B cell (primary cell): ENCODE results near the gene EZH1. TPM values are rescaled to one million over a fixed set of nuclear protein-coding genes. Genes with fewer than 3 reads are reported as not detected.

Experiments
- ATAC-seq: fragments of 200-7000 bp; cut with Tn5 transposase; one replicate; pipeline ENCODE4 v1.10.0; 2021; ENCODE audit warnings: low read depth, mild to moderate bottlenecking, moderate number of reproducible peaks, moderate library complexity
- CTCF ChIA-PET: fragments of 350-600 bp; sonication (Branson Sonifier 250); formaldehyde crosslinking; loops from one replicate; lab custom pipeline; 2021; ENCODE audit warnings: antibody characterized with exemption, inconsistent platforms; lab: Charles Lee
- POLR2A ChIA-PET: fragments of 350-600 bp; sonication (Branson Sonifier 250); formaldehyde crosslinking; loops from one replicate; lab custom pipeline; 2021; ENCODE audit warnings: antibody characterized with exemption; lab: Charles Lee
- DNase-seq: peaks from one replicate; pipeline ENCODE4 v3.0.0; 2013
- H2AFZ ChIP-seq: 2 replicates; pipeline ENCODE4 v1.6.1; 2012; ENCODE audit warnings: mild to moderate bottlenecking, low read depth, low read length; ENCODE audit not compliant: insufficient read depth, poor library complexity, severe bottlenecking
- H3K27ac ChIP-seq, 2 donors: 1 replicate in 1 of 2; 2 replicates in 1 of 2; pipeline ENCODE4 v1.5.1; 2012 to 2013; ENCODE audit warnings: low read length in 2 of 2, mild to moderate bottlenecking in 2 of 2, moderate library complexity in 1 of 2
- H3K27me3 ChIP-seq, 4 experiments: fragments of 200-600 bp in 1 of 4; sonication (generic) in 1 of 4; replicated peaks in 1 of 4; 1 replicate in 2 of 4; 2 replicates in 2 of 4; pipeline versions ENCODE4 v1.6.1 to v1.7.0; 2013 to 2016; ENCODE audit warnings: low read length in 3 of 4, mild to moderate bottlenecking in 2 of 4, mixed read lengths in 1 of 4, moderate library complexity in 1 of 4; ENCODE audit not compliant: insufficient read depth in 4 of 4, control insufficient read depth in 3 of 4; ENCODE audit errors: control extremely low read depth in 1 of 4
- H3K36me3 ChIP-seq, 2 experiments: replicated peaks in 1 of 2; 1 replicate in 1 of 2; 2 replicates in 1 of 2; pipeline versions ENCODE4 v1.6.1 to v1.7.1; 2013; ENCODE audit warnings: low read length in 1 of 2; ENCODE audit not compliant: insufficient read depth in 2 of 2, control insufficient read depth in 1 of 2; ENCODE audit errors: control extremely low read depth in 1 of 2, extremely low read depth in 1 of 2
- H3K4me1 ChIP-seq, 2 donors: fragments of 200-600 bp in 1 of 2; sonication (generic) in 1 of 2; 1 replicate in 1 of 2; 2 replicates in 1 of 2; pipeline versions ENCODE4 v1.5.1 to v1.6.1; 2013 to 2017; ENCODE audit warnings: low read length in 2 of 2; ENCODE audit not compliant: control insufficient read depth in 2 of 2, insufficient read depth in 2 of 2
- H3K4me2 ChIP-seq: replicated peaks from 2 replicates; pipeline ENCODE3; 2012; ENCODE audit warnings: mild to moderate bottlenecking, low read depth, low read length; ENCODE audit not compliant: poor library complexity, severe bottlenecking
- H3K4me3 ChIP-seq, 5 experiments: fragments of 200-600 bp in 1 of 5; sonication (generic) in 1 of 5; 1 replicate in 3 of 5; 2 replicates in 2 of 5; pipeline versions ENCODE4 v1.5.1 to v1.7.0; 2011 to 2016; ENCODE audit warnings: low read length in 4 of 5, mild to moderate bottlenecking in 4 of 5, low read depth in 2 of 5, control low read depth in 1 of 5, moderate library complexity in 1 of 5; ENCODE audit not compliant: insufficient read depth in 1 of 5; ENCODE audit errors: control extremely low read depth in 1 of 5, extremely low read depth in 1 of 5
- H3K79me2 ChIP-seq: fragments of 200-600 bp; sonication (generic); one replicate; pipeline ENCODE4 v1.6.0; 2016; ENCODE audit warnings: low read length; ENCODE audit not compliant: control insufficient read depth, insufficient read depth
- H3K9ac ChIP-seq: fragments of 200-600 bp; sonication (generic); 2 replicates; pipeline ENCODE4 v1.6.1; 2017; ENCODE audit warnings: mild to moderate bottlenecking, low read length, moderate library complexity
- H3K9me3 ChIP-seq, 3 donors: one replicate each; pipeline versions ENCODE4 v1.6.1 to v1.7.1; 2013; ENCODE audit warnings: low read length in 2 of 3; ENCODE audit not compliant: control insufficient read depth in 2 of 3, insufficient read depth in 1 of 3; ENCODE audit errors: control extremely low read depth in 1 of 3
- H4K20me1 ChIP-seq: 2 replicates; pipeline ENCODE4 v1.6.0; 2012; ENCODE audit warnings: mild to moderate bottlenecking, low read length; ENCODE audit not compliant: insufficient read depth, control insufficient read depth, poor library complexity, severe bottlenecking
- H3K27ac Mint-ChIP-seq: one replicate; pipeline ENCODE4 v1.8.0; 2021; ENCODE audit warnings: mixed read lengths
- H3K27me3 Mint-ChIP-seq: one replicate; pipeline ENCODE4 v1.8.0; 2021; ENCODE audit warnings: mixed read lengths
- H3K4me1 Mint-ChIP-seq: one replicate; pipeline ENCODE4 v1.8.0; 2021; ENCODE audit warnings: mixed read lengths
- H3K4me3 Mint-ChIP-seq: one replicate; pipeline ENCODE4 v1.8.0; 2021; ENCODE audit warnings: mixed read lengths
- H3K9me3 Mint-ChIP-seq: one replicate; pipeline ENCODE4 v1.8.0; 2022; ENCODE audit warnings: mixed read lengths; ENCODE audit not compliant: insufficient read depth
- EZH2 ChIP-seq: IDR thresholded peaks from 2 replicates; pipeline ENCODE4 v1.6.1; 2012; ENCODE audit warnings: borderline replicate concordance, low read depth, mild to moderate bottlenecking, moderate library complexity, low read length; ENCODE audit not compliant: insufficient read depth, poor library complexity, severe bottlenecking
- WGBS: methylation state at CpG from one replicate; pipeline ENCODE4 v1.1.5; 2013; ENCODE audit warnings: missing lambda C conversion rate; ENCODE audit not compliant: insufficient coverage; 5-methylcytosine and 5-hydroxymethylcytosine counted together
- intact Hi-C: fragments of 100-400 bp; cut with micrococcal nuclease; formaldehyde crosslinking; loops from one replicate; pipeline ENCODE4 v1.10.0; 2022
- polyA plus RNA-seq: library from polyadenylated mRNA; depleted of rRNA; stranded (reverse); fragments of >200 nt; gene quantifications from 2 replicates; pipeline ENCODE4 v1.2.3, GENCODE V29; 2012
- total RNA-seq, 2 donors: library from RNA; stranded (reverse); fragments of 120-200 nt in 1 of 2; gene quantifications; 1 replicate in 1 of 2; 2 replicates in 1 of 2; pipeline versions ENCODE4 v1.2.3 to v1.2.4, GENCODE V29; 2013 to 2022
- TF ChIP-seq, protein P1 (sequence below): fragments of 200-600 bp; IDR thresholded peaks from one replicate; pipeline ENCODE4 v1.8.0; 2022; ENCODE audit warnings: antibody characterized with exemption, mild to moderate bottlenecking

EZH1 gene
- total and polyA plus RNA-seq, 2 donors (not counting 1 experiment from before 2014, with no cell fraction given) = 115 to 169 TPM

DNA sequence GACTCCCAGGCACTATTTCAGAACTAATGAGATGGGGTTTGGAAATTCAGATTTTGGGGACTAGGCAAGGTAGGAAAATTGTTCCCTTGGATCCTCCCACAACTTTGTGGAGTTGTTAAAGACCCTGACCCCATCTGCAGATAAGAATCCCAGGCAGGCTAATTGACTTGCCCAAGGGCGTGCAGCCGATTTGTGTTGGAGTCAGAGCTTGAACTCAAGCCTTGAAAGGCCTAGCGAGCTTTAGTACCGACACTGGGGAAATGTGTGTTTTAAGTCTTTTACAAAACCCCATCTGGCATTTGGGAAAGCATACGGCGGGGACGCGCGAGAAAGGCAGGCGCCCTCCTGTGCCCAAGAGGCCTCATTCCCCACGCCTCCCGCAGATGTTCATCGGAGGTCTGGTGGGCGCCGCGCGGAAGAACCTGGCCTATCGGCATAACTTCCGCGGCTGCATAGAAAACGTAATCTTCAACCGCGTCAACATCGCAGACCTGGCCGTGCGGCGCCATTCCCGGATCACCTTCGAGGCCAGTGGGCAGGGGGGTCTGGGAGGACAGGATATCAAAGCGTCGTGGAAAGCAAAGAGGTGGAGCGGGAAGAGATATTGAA lies 58.2 kb downstream of the EZH1 start:
- H3K4me2 ChIP-seq = no peak overlapping the region
- H3K9me3 Mint-ChIP-seq = no peaks in the 10 kb centered on the region
- intact Hi-C loops = no loop called here
- H3K4me3 ChIP-seq = no peak overlapping the region
- no peak overlapping the region for H3K9ac ChIP-seq
- H3K4me3 Mint-ChIP-seq = no peak overlapping the region
- TF ChIP-seq, protein P1, sequence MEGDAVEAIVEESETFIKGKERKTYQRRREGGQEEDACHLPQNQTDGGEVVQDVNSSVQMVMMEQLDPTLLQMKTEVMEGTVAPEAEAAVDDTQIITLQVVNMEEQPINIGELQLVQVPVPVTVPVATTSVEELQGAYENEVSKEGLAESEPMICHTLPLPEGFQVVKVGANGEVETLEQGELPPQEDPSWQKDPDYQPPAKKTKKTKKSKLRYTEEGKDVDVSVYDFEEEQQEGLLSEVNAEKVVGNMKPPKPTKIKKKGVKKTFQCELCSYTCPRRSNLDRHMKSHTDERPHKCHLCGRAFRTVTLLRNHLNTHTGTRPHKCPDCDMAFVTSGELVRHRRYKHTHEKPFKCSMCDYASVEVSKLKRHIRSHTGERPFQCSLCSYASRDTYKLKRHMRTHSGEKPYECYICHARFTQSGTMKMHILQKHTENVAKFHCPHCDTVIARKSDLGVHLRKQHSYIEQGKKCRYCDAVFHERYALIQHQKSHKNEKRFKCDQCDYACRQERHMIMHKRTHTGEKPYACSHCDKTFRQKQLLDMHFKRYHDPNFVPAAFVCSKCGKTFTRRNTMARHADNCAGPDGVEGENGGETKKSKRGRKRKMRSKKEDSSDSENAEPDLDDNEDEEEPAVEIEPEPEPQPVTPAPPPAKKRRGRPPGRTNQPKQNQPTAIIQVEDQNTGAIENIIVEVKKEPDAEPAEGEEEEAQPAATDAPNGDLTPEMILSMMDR = no peak
- TF ChIP-seq EZH2 = no peak
- no peaks in the 10 kb centered on the region for H3K36me3 ChIP-seq
- H3K27ac Mint-ChIP-seq = no peak overlapping the region
- peaks cover 0 to 13% (median 6%) of the 10 kb centered on the region in 4 experiments for H3K27me3 ChIP-seq
- no peaks in the 10 kb centered on the region for H3K79me2 ChIP-seq
- no peak overlapping the region for H3K27ac ChIP-seq
- 95% methylated on average over 30 of the region's 32 CpGs for WGBS
- DNase-seq (no peak), ATAC-seq (no peak)
- H4K20me1 ChIP-seq = peaks cover 3% of the 10 kb centered on the region
- ChIA-PET POLR2A (no interaction called here), CTCF (no interaction called here)
- H2AFZ ChIP-seq = no peak overlapping the region
- H3K4me1 ChIP-seq = peaks cover 22% of the 10 kb centered on the region in 2 donors
- H3K4me1 Mint-ChIP-seq = peaks cover 20% of the 10 kb centered on the region
- peaks cover 0 to 7% (median 0%) of the 10 kb centered on the region in 3 donors for H3K9me3 ChIP-seq
- no peaks in the 10 kb centered on the region for H3K27me3 Mint-ChIP-seq

GRCh38 chr17:42685831-42686230 lies 59.0 kb downstream of the EZH1 start:
- CTCF ChIA-PET = interaction anchor here (1.0 kb wide), 1 partner anchor 12 kb away, joined by 4 read pairs; no protein-coding TSS in a partner anchor

More at GRCh38 chr17:42685831-42686230, 59.0 kb downstream of the EZH1 start:
- intact Hi-C loops = no loop called here
- H3K9me3 Mint-ChIP-seq = no peaks in the 10 kb centered on the region
- H3K9me3 ChIP-seq = peaks cover 0 to 7% (median 0%) of the 10 kb centered on the region in 3 donors
- H2AFZ ChIP-seq = no peak overlapping the region
- H3K79me2 ChIP-seq = no peaks in the 10 kb centered on the region
- H3K4me1 ChIP-seq = peaks cover 27 to 28% of the 10 kb centered on the region in 2 donors
- no peaks in the 10 kb centered on the region for H3K27me3 Mint-ChIP-seq
- no peak overlapping the region for H3K27ac Mint-ChIP-seq
- peaks cover 6% of the 10 kb centered on the region for H4K20me1 ChIP-seq
- ATAC-seq (no peak), DNase-seq (no peak)
- H3K4me3 Mint-ChIP-seq = no peak overlapping the region
- POLR2A ChIA-PET = no interaction called here
- H3K4me1 Mint-ChIP-seq = peaks cover 25% of the 10 kb centered on the region
- no peak overlapping the region for H3K9ac ChIP-seq
- TF ChIP-seq EZH2 = no peak
- TF ChIP-seq, protein P1 = no peak
- 95% methylated on average over 14 of the region's 14 CpGs for WGBS
- peaks cover 0 to 19% (median 10%) of the 10 kb centered on the region in 4 experiments for H3K27me3 ChIP-seq
- no peak overlapping the region for H3K27ac ChIP-seq
- H3K4me2 ChIP-seq = no peak overlapping the region
- H3K4me3 ChIP-seq = no peak overlapping the region
- no peaks in the 10 kb centered on the region for H3K36me3 ChIP-seq
